Glutamatergic neuron (in vitro differentiated cells): Measurements from ENCODE around the gene TCERG1. TPM values are rescaled to one million over a fixed set of nuclear protein-coding genes. Genes with fewer than 3 reads are reported as not detected.

ENCODE experiments used
- DNase-seq: peaks from one replicate; pipeline ENCODE4 v3.0.0; 2022
- H3K27ac Mint-ChIP-seq: one replicate; pipeline ENCODE4 v1.8.0; 2020; ENCODE audit warnings: mild to moderate bottlenecking, mixed read lengths, inconsistent platforms; ENCODE audit not compliant: unreplicated experiment
- H3K27me3 Mint-ChIP-seq: one replicate; pipeline ENCODE4 v1.8.0; 2020; ENCODE audit warnings: mild to moderate bottlenecking, moderate library complexity, mixed read lengths, inconsistent platforms; ENCODE audit not compliant: unreplicated experiment
- H3K36me3 Mint-ChIP-seq: one replicate; pipeline ENCODE4 v1.8.0; 2020; ENCODE audit warnings: mild to moderate bottlenecking, mixed read lengths, inconsistent platforms; ENCODE audit not compliant: unreplicated experiment
- H3K4me1 Mint-ChIP-seq: one replicate; pipeline ENCODE4 v1.8.0; 2020; ENCODE audit warnings: mild to moderate bottlenecking, low read depth, mixed read lengths, inconsistent platforms; ENCODE audit not compliant: unreplicated experiment
- H3K4me3 Mint-ChIP-seq: one replicate; pipeline ENCODE4 v1.8.0; 2020; ENCODE audit warnings: mild to moderate bottlenecking, mixed read lengths, inconsistent platforms; ENCODE audit not compliant: unreplicated experiment
- H3K9me3 Mint-ChIP-seq: one replicate; pipeline ENCODE4 v1.8.0; 2020; ENCODE audit warnings: mild to moderate bottlenecking, moderate library complexity, mixed read lengths, inconsistent platforms; ENCODE audit not compliant: unreplicated experiment
- total RNA-seq: library from RNA; stranded (reverse); fragmentation: NEBNext Ultra II Directional; extraction: Animal tissue kit (Norgen Biotek cat#: 25700); gene quantifications from one replicate; pipeline ENCODE4 v1.2.1, GENCODE V29; 2021; ENCODE audit not compliant: unreplicated experiment
- TF ChIP-seq, protein P1 (sequence below): fragments of 200-600 bp; sonication (generic); IDR thresholded peaks from one replicate; pipeline ENCODE4 v1.5.0; 2021; ENCODE audit not compliant: partially characterized antibody, unreplicated experiment

The TCERG1 gene
- total RNA-seq, 1 donor from 2014 or later = 122 TPM

DNA sequence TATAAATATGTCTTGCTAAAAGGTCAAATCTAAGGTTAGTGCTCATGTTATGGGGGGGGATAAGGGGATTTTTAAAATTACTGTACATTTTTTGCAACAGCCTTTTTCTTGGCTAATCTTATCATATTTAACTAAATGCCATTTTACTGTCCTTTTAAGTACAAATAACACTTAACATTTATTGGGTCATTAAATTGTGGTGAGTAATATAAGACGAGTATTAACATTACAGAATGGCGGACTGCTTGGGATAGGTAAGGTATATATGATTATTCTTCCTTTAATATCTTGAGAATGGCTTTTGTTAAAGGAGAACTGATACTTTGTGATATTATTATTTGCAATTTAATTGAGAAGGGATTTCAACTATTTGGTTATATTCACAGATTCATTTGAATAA is 35.6 kb downstream of the TCERG1 start:
- no peak overlapping the region for H3K27ac Mint-ChIP-seq
- no peaks in the 10 kb centered on the region for H3K27me3 Mint-ChIP-seq
- TF ChIP-seq, protein P1, sequence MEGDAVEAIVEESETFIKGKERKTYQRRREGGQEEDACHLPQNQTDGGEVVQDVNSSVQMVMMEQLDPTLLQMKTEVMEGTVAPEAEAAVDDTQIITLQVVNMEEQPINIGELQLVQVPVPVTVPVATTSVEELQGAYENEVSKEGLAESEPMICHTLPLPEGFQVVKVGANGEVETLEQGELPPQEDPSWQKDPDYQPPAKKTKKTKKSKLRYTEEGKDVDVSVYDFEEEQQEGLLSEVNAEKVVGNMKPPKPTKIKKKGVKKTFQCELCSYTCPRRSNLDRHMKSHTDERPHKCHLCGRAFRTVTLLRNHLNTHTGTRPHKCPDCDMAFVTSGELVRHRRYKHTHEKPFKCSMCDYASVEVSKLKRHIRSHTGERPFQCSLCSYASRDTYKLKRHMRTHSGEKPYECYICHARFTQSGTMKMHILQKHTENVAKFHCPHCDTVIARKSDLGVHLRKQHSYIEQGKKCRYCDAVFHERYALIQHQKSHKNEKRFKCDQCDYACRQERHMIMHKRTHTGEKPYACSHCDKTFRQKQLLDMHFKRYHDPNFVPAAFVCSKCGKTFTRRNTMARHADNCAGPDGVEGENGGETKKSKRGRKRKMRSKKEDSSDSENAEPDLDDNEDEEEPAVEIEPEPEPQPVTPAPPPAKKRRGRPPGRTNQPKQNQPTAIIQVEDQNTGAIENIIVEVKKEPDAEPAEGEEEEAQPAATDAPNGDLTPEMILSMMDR = no peak
- no peaks in the 10 kb centered on the region for H3K9me3 Mint-ChIP-seq
- H3K4me3 Mint-ChIP-seq = no peak overlapping the region
- H3K4me1 Mint-ChIP-seq = no peaks in the 10 kb centered on the region
- DNase-seq = no peak
- H3K36me3 Mint-ChIP-seq = no peaks in the 10 kb centered on the region

DNA sequence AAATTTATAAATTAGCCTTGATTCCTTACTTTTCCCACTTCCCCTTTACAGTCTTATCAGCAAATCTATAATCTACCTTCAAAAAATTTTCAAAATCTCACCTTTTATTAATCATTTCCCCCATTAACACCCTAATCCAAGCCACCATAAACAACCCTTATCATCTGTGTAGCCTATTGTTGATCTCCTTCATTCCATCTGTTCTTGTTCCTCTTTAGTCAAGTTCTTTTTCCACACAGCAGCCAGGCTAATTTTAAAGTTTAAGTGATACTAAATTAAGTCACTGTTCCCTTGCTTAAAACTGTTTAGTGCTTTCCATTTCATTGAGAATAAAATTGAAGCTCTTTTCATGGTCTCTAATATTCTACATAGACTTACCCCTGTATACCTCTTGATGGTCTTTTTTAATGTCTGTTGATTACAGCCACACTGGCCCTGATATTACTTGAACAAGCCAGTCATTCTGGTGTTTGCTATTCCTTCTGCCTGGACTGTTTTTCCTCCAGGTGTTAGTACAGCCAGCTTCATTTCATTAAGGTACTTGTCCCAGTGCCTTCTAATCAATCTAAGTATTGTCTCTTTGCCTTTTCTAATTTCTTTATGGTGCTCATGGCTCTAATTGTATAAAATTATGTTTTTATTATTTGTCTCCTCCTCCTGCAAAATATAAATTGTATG is 37.7 kb downstream of the TCERG1 start:
- no peaks in the 10 kb centered on the region for H3K27me3 Mint-ChIP-seq
- TF ChIP-seq, protein P1 = no peak
- no peak overlapping the region for H3K27ac Mint-ChIP-seq
- no peak for DNase-seq
- H3K4me1 Mint-ChIP-seq = no peaks in the 10 kb centered on the region
- no peaks in the 10 kb centered on the region for H3K9me3 Mint-ChIP-seq
- no peaks in the 10 kb centered on the region for H3K36me3 Mint-ChIP-seq
- no peak overlapping the region for H3K4me3 Mint-ChIP-seq

DNA sequence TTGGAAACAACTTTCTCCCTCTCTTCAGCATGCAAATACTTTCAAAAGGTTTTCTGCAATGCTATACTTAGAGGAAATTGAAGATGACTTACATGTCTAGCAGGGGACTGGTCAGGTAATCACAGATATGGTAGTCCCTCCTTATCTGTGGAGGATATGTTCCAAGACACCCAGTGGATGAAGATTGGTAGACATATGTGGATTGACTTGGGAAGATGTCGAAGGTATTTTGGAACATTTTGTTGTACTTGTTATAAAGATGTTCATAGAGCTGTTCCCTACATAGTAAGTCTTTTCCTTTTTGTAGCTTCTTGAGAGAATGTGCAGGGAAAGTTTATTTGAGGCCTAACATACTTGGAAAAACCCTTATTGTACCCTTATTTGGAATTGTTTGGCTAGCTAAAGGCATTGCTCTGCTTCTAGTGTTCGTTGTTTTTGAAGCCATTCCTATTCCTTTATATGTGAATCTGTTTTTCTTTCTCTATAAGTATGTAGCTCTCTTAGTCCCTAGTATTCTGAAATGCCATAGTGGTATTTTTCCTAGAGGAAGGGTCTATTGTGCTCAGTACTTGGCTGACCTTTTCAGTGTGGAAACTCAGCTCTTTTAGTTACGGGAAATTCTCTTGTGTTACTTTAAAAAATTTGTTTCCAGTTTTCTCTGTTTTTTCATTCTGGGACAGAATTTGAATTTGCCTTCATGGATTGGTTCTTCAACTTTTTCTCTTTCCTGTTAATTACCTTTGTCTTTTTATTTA is 43.1 kb downstream of the TCERG1 start:
- DNase-seq = no peak
- Mint-ChIP-seq H3K4me1 (no peaks in the 10 kb centered on the region), H3K27me3 (no peaks in the 10 kb centered on the region), H3K27ac (no peak overlapping the region), H3K36me3 (no peaks in the 10 kb centered on the region), H3K4me3 (no peak overlapping the region), H3K9me3 (no peaks in the 10 kb centered on the region)
- TF ChIP-seq, protein P1 = no peak

DNA sequence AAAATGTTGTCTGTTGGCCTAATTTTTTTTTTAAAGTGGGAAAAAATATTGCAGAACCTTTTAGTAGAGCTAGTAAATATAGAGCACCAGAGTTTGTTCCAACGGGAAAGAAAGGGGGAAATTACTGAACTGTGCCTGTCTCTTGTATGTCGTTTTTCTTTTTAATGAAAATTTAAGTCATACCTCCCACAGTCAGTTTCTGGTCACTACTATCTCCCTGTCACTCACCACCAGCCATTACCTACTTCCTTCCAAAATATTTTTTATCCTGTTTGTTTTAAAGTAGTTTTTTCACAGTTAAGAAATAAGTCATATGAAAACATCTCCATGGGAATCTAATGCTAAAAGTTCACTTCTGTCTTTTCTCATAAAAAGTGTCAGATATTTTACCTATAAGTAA is 47.5 kb downstream of the TCERG1 start:
- H3K27me3 Mint-ChIP-seq = no peaks in the 10 kb centered on the region
- TF ChIP-seq, protein P1 = no peak
- no peak overlapping the region for H3K4me3 Mint-ChIP-seq
- no peak for DNase-seq
- H3K9me3 Mint-ChIP-seq = no peaks in the 10 kb centered on the region
- no peak overlapping the region for H3K27ac Mint-ChIP-seq
- H3K4me1 Mint-ChIP-seq = no peaks in the 10 kb centered on the region
- H3K36me3 Mint-ChIP-seq = no peaks in the 10 kb centered on the region

DNA sequence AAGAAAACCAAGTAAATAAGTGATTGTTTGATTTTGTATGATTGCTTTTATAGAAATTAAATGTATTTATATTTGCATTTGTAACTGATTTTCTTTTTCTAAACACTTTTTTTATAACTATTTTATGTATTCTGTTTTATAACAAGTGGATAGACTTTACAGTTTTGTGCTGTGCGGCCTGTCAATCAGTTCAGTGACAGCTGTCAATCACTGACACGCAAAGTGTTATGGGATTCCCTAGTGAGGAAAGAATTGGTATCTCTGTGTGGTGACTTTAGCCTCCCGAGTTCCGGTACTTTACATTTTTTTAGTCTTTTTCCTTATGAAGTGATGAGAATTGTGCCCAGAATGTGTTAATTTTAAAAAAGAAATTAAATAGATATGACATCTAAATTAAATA is 52.5 kb downstream of the TCERG1 start:
- no peaks in the 10 kb centered on the region for H3K9me3 Mint-ChIP-seq
- H3K27me3 Mint-ChIP-seq = no peaks in the 10 kb centered on the region
- no peak for DNase-seq
- no peaks in the 10 kb centered on the region for H3K36me3 Mint-ChIP-seq
- H3K4me1 Mint-ChIP-seq = no peaks in the 10 kb centered on the region
- H3K4me3 Mint-ChIP-seq = no peak overlapping the region
- TF ChIP-seq, protein P1 = no peak
- no peak overlapping the region for H3K27ac Mint-ChIP-seq
